Measurements from ENCODE around the gene PAFAH1B1.

The PAFAH1B1 gene

GRCh38 chr17:2688351-2689342 is 95.2 kb downstream of the PAFAH1B1 start:
- Histone ChIP-seq H3K27ac (peak overlapping the region; percentile 75), H3K4me3 (ENCODE audit: low read depth, low read length) (peak overlapping the region; percentile 9; the same call in 1 of the 2 replicates), H3K36me3 (peaks cover 35% of the 10 kb centered on the region), H3K27me3 (ENCODE audit: insufficient read depth, low read depth, severe bottlenecking) (no peaks in the 10 kb centered on the region), H3K9me3 (ENCODE audit: severe bottlenecking) (no peaks in the 10 kb centered on the region)
- TF ChIP-seq CTCF (IDR thresholded peaks at IDR 0.05; ENCODE audit: low read depth, low read length) = no peak
- peak; percentile 85 for DNase-seq

DNA sequence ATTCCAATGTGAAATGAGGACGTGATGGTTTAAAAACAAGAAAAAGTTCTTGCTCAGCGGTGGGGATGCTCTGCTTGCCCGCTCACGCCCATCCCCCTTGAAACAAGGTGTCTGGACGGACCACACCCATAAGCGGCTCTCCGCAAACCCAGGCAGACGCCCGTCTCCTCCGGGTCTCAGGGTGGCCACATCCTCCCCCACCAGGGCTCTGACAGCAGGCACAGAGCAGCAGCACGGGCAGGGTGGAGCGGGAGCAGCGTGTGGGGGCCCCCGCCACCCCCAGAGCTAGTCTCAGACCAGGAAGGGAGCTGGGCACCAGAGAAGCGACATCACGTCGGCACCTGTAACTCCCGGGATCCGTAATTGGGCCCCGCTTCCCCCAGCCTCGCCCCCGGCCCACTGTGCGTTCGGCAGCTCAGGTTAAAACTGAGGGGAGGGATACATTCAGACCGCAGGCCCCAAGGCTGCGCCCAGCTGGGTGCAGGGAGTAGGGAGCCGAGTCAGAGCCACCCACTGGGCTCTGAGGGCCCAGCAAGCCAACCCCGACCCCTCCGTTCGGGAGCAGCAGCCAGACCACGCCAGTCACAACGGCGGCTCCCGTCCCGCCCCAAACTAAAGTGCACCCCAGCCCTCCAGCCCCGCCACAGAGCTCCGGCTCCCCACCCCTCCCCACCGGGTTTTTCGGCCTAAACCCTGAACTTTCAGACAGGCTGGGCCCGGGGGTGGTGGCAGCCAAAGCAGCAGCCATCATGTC is 96.1 kb downstream of the PAFAH1B1 start:
- Histone ChIP-seq H3K36me3 (peaks cover 37% of the 10 kb centered on the region), H3K27ac (peak overlapping the region; percentile 75), H3K9me3 (ENCODE audit: severe bottlenecking) (no peaks in the 10 kb centered on the region), H3K27me3 (ENCODE audit: insufficient read depth, low read depth, severe bottlenecking) (no peaks in the 10 kb centered on the region), H3K4me3 (ENCODE audit: low read depth, low read length) (no peak overlapping the region)
- TF ChIP-seq CTCF (IDR thresholded peaks at IDR 0.05; ENCODE audit: low read depth, low read length) = no peak
- DNase-seq = peak; percentile 69

DNA sequence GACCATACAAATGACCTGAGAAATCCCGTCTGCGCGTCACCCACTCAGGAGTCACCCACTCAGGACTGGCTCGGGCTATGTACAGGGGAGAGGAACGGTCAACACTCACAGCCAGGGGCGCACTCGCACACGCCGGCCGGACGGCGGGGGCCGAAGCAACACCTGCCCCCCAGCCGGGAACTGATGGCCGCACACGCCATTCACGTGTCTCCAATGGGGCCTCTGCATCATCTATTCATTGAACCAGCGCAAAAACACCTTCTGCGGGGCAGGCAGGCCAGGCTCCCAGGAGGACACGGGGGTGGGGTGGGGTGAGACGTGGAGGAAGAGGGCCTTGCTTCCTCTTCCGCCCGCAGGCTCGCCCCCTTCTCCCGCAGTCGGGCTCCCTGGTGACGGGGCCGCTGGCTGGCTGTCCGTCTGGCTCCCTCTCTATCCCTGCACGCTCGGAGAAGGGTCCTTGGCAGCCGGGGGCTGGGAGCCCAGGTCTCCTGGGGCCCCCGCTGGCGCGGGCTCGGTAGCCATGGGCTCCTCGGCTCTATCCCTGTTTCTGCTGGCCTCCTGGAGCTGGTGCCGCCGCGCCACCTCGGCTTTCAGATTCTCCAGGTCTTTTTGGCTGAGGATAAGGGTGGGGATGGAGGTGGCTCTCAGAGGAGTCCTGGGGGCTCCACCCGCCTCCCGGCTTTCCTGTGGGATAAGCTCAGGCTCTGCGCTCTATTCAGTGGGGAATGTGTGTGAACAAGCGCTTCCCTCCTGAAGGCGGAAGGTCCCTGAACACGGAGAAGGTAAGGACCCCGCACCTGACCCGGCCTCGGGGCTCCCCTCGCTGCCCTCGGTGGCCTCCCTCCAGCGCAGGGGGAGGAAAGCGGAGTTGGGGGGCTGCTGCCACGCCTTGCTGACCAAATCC is 97.0 kb downstream of the PAFAH1B1 start:
- peaks cover 44% of the 10 kb centered on the region for H3K36me3 ChIP-seq
- no peak for DNase-seq
- TF ChIP-seq CTCF (IDR thresholded peaks at IDR 0.05; ENCODE audit: low read depth, low read length) = no peak
- no peak overlapping the region for H3K4me3 ChIP-seq (ENCODE audit: low read depth, low read length)
- no peaks in the 10 kb centered on the region for H3K9me3 ChIP-seq (ENCODE audit: severe bottlenecking)
- H3K27me3 ChIP-seq (ENCODE audit: insufficient read depth, low read depth, severe bottlenecking) = no peaks in the 10 kb centered on the region
- peak overlapping the region; percentile 75 for H3K27ac ChIP-seq

DNA sequence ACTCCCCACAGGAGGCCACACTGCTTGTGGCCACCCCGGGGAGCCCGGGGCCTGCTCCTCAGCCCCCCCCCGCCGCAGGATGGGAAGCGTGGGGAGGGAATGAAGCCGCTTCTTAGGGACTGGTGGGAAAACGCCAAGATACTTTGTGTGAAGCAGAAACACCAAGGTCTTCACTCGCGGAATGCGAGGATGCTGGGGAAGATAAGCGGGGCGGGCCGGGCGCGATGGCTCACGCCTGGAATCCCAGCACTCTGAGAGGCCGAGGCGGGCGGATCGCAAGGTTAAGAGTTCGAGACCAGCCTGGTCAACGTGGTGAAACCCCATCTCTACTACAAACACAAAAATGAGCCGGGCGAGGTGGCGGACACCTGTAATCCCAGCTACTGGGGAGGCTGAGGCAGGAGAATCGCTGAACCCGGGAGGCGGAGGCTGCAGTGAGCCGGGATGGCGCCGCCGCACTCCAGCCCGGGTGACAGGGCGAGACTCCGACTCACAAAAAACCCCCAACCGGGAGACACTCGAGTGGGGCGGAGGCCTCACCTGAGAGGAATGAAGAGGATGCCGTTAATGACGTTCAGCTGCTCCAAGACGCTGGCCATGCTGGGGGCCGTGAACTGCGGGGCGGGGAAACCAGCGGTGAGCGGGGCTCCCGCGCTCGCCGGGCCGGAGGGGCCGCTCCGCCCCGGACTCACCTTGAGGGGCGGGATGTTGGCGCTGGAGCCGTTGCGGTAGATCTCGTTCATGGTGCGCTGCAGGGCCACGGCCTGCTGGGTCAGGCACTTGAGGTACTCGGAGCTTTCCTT is 97.8 kb downstream of the PAFAH1B1 start:
- no peak overlapping the region for H3K27ac ChIP-seq

More for the DNA sequence above, 97.8 kb downstream of the PAFAH1B1 start:
- TF ChIP-seq CTCF (IDR thresholded peaks at IDR 0.05; ENCODE audit: low read depth, low read length) = no peak
- DNase-seq = no peak
- Histone ChIP-seq H3K36me3 (peaks cover 53% of the 10 kb centered on the region), H3K9me3 (ENCODE audit: severe bottlenecking) (no peaks in the 10 kb centered on the region), H3K4me3 (ENCODE audit: low read depth, low read length) (no peak overlapping the region), H3K27me3 (ENCODE audit: insufficient read depth, low read depth, severe bottlenecking) (no peaks in the 10 kb centered on the region)

Measured in WERI-Rb-1 (cell line).